WTC11 (cell line): ENCODE data around the gene NUPR1. TPM values are rescaled to one million over a fixed set of nuclear protein-coding genes. Genes with fewer than 3 reads are reported as not detected.

Experiments used
- ATAC-seq: fragments of 200-7000 bp; cut with Tn5 transposase; 2 replicates; pipeline ENCODE4 v1.10.0; 2021; ENCODE audit warnings: mild to moderate bottlenecking, moderate library complexity
- CTCF ChIA-PET: fragments of 300-600 bp; sonication (Branson Sonifier 250); formaldehyde crosslinking; loops from one replicate; lab custom pipeline; 2021; ENCODE audit warnings: antibody characterized with exemption; lab: Charles Lee
- POLR2A ChIA-PET: fragments of 350-600 bp; sonication (Branson Sonifier 250); formaldehyde crosslinking; loops from one replicate; lab custom pipeline; 2021; ENCODE audit warnings: antibody characterized with exemption; lab: Charles Lee
- DNase-seq: peaks from one replicate; pipeline ENCODE4 v3.0.0; 2021; ENCODE audit warnings: low spot score
- H3K27ac Mint-ChIP-seq: 2 replicates; pipeline ENCODE4 v1.8.0; 2021; ENCODE audit warnings: mixed read lengths
- H3K27me3 Mint-ChIP-seq: 2 replicates; pipeline ENCODE4 v1.8.0; 2021; ENCODE audit warnings: low read depth, mild to moderate bottlenecking, moderate library complexity, mixed read lengths
- H3K36me3 Mint-ChIP-seq: 2 replicates; pipeline ENCODE4 v1.8.0; 2021; ENCODE audit warnings: mixed read lengths
- H3K4me1 Mint-ChIP-seq: 2 replicates; pipeline ENCODE4 v1.8.0; 2022; ENCODE audit warnings: mixed read lengths
- H3K4me3 Mint-ChIP-seq: 2 replicates; pipeline ENCODE4 v1.8.0; 2021; ENCODE audit warnings: mild to moderate bottlenecking, moderate library complexity, mixed read lengths
- H3K9me3 Mint-ChIP-seq: 2 replicates; pipeline ENCODE4 v1.8.0; 2021; ENCODE audit warnings: mixed read lengths
- AR ChIP-seq: fragments of 250-450 bp; sonication (Bioruptor Pico); IDR thresholded peaks from 2 replicates; pipeline ENCODE4 v1.9.0; 2021; ENCODE audit warnings: mild to moderate bottlenecking
- CREB1 ChIP-seq: sonication (generic); formaldehyde crosslinking; IDR thresholded peaks from 2 replicates; pipeline ENCODE4 v1.8.0; 2023; ENCODE audit warnings: mild to moderate bottlenecking, missing genetic modification reagents
- CREM ChIP-seq: sonication (generic); formaldehyde crosslinking; IDR thresholded peaks from 2 replicates; pipeline ENCODE4 v1.8.1; 2022; ENCODE audit warnings: mild to moderate bottlenecking, missing genetic modification reagents, moderate library complexity
- ELF4 ChIP-seq: sonication (generic); formaldehyde crosslinking; IDR thresholded peaks from 2 replicates; pipeline ENCODE4 v1.8.1; 2022; ENCODE audit warnings: low read depth, mild to moderate bottlenecking, moderate library complexity, missing genetic modification reagents
- ERG ChIP-seq: fragments of 250-450 bp; sonication (Bioruptor Pico); IDR thresholded peaks from 2 replicates; pipeline ENCODE4 v1.8.0; 2021; ENCODE audit warnings: mild to moderate bottlenecking
- ESRRA ChIP-seq: sonication (generic); formaldehyde crosslinking; IDR thresholded peaks from 2 replicates; pipeline ENCODE4 v1.8.1; 2022; ENCODE audit warnings: mild to moderate bottlenecking, missing genetic modification reagents, borderline replicate concordance
- ETV6 ChIP-seq: sonication (generic); formaldehyde crosslinking; IDR thresholded peaks from 2 replicates; pipeline ENCODE4 v1.8.1; 2022; ENCODE audit warnings: mild to moderate bottlenecking, missing genetic modification reagents
- FOXK1 ChIP-seq: sonication (generic); formaldehyde crosslinking; IDR thresholded peaks from 2 replicates; pipeline ENCODE4 v1.8.0; 2022; ENCODE audit warnings: mild to moderate bottlenecking, moderate library complexity, missing genetic modification reagents
- FOXP1 ChIP-seq: sonication (generic); formaldehyde crosslinking; IDR thresholded peaks from 2 replicates; pipeline ENCODE4 v1.8.0; 2022; ENCODE audit warnings: missing genetic modification reagents, mild to moderate bottlenecking, moderate library complexity, borderline replicate concordance
- GRHL2 ChIP-seq: fragments of 250-450 bp; sonication (Bioruptor Pico); IDR thresholded peaks from 2 replicates; pipeline ENCODE4 v1.8.0; 2022; ENCODE audit warnings: mild to moderate bottlenecking, moderate library complexity; ENCODE audit not compliant: insufficient replicate concordance, severe bottlenecking
- GTF2I ChIP-seq: fragments of 250-450 bp; sonication (Bioruptor Pico); conservative IDR thresholded peaks from 2 replicates; pipeline ENCODE4 v1.4.0; 2021; ENCODE audit warnings: mild to moderate bottlenecking
- IRF1 ChIP-seq: sonication (generic); formaldehyde crosslinking; IDR thresholded peaks from 2 replicates; pipeline ENCODE4 v1.8.0; 2023; ENCODE audit warnings: missing genetic modification reagents
- JUN ChIP-seq: sonication (generic); formaldehyde crosslinking; IDR thresholded peaks from 2 replicates; pipeline ENCODE4 v1.8.0; 2023; ENCODE audit warnings: mild to moderate bottlenecking, missing genetic modification reagents
- KAT7 ChIP-seq: sonication (generic); formaldehyde crosslinking; IDR thresholded peaks from 2 replicates; pipeline ENCODE4 v1.8.1; 2023; ENCODE audit warnings: missing genetic modification reagents, mild to moderate bottlenecking, borderline replicate concordance
- MLX ChIP-seq: sonication (generic); formaldehyde crosslinking; IDR thresholded peaks from 2 replicates; pipeline ENCODE4 v1.8.1; 2023; ENCODE audit warnings: mild to moderate bottlenecking, missing genetic modification reagents, moderate library complexity
- MXD4 ChIP-seq: fragments of 250-450 bp; sonication (Bioruptor Pico); IDR thresholded peaks from 2 replicates; pipeline ENCODE4 v1.8.0; 2021; ENCODE audit warnings: mild to moderate bottlenecking, moderate library complexity, borderline replicate concordance
- NR2C2 ChIP-seq: sonication (generic); formaldehyde crosslinking; IDR thresholded peaks from 2 replicates; pipeline ENCODE4 v1.8.0; 2022; ENCODE audit warnings: mild to moderate bottlenecking, missing genetic modification reagents
- NR3C1 ChIP-seq: sonication (generic); formaldehyde crosslinking; conservative IDR thresholded peaks from 2 replicates; pipeline ENCODE4 v1.8.1; 2023; ENCODE audit warnings: low read depth, mild to moderate bottlenecking, missing genetic modification reagents
- OVOL2 ChIP-seq: fragments of 250-450 bp; sonication (Bioruptor Pico); IDR thresholded peaks from 2 replicates; pipeline ENCODE4 v1.9.0; 2021; ENCODE audit warnings: mild to moderate bottlenecking, borderline replicate concordance
- PRRX2 ChIP-seq: fragments of 250-450 bp; sonication (Bioruptor Pico); IDR thresholded peaks from 2 replicates; pipeline ENCODE4 v1.8.0; 2021; ENCODE audit warnings: mild to moderate bottlenecking
- RORB ChIP-seq: fragments of 250-450 bp; sonication (Bioruptor Pico); IDR thresholded peaks from 2 replicates; pipeline ENCODE4 v1.9.0; 2021; ENCODE audit warnings: mild to moderate bottlenecking
- SMAD4 ChIP-seq: sonication (generic); formaldehyde crosslinking; IDR thresholded peaks from 2 replicates; pipeline ENCODE4 v1.8.0; 2022; ENCODE audit warnings: mild to moderate bottlenecking, missing genetic modification reagents
- TCF7 ChIP-seq: sonication (generic); formaldehyde crosslinking; IDR thresholded peaks from 2 replicates; pipeline ENCODE4 v1.8.0; 2022; ENCODE audit warnings: mild to moderate bottlenecking, low read depth, missing genetic modification reagents, moderate library complexity
- TP53 ChIP-seq: sonication (generic); formaldehyde crosslinking; IDR thresholded peaks from 2 replicates; pipeline ENCODE4 v1.8.1; 2023; ENCODE audit warnings: mild to moderate bottlenecking, missing genetic modification reagents
- USF2 ChIP-seq: sonication (generic); formaldehyde crosslinking; IDR thresholded peaks from 2 replicates; pipeline ENCODE4 v1.8.1; 2023; ENCODE audit warnings: mild to moderate bottlenecking, missing genetic modification reagents, moderate library complexity
- ZBTB21 ChIP-seq: sonication (generic); formaldehyde crosslinking; IDR thresholded peaks from 2 replicates; pipeline ENCODE4 v1.8.1; 2023; ENCODE audit warnings: mild to moderate bottlenecking, missing genetic modification reagents, borderline replicate concordance
- ZMAT4 ChIP-seq: fragments of 250-450 bp; sonication (Bioruptor Pico); IDR thresholded peaks from 2 replicates; pipeline ENCODE4 v1.9.0; 2021; ENCODE audit warnings: mild to moderate bottlenecking
- ZNF423 ChIP-seq: fragments of 250-450 bp; sonication (Bioruptor Pico); IDR thresholded peaks from 2 replicates; pipeline ENCODE4 v2.1.2; 2022; ENCODE audit warnings: mild to moderate bottlenecking, moderate library complexity
- ZNF671 ChIP-seq: fragments of 250-450 bp; sonication (Bioruptor Pico); IDR thresholded peaks from 2 replicates; pipeline ENCODE4 v1.8.0; 2021; ENCODE audit warnings: mild to moderate bottlenecking
- total RNA-seq: library from RNA; stranded (reverse); gene quantifications from 3 replicates; pipeline ENCODE4 v1.2.3, GENCODE V29; 2021

The NUPR1 gene
- total RNA-seq, 1 experiment from 2014 or later: 0.33 TPM

- POLR2A ChIA-PET: interaction anchor here (0.7 kb wide), 1 partner anchor 10 kb away, joined by 3 read pairs; the partner anchor contains the start of gene NUPR1
- no peak for DNase-seq
Measured at GRCh38 chr16:28549301-28549899, 10.6 kb upstream of the NUPR1 start.

GRCh38 chr16:28548306-28548802 lies 9.6 kb upstream of the NUPR1 start:
- H3K27ac Mint-ChIP-seq: no peak overlapping the region
- POLR2A ChIA-PET: no interaction called here
- H3K4me1 Mint-ChIP-seq: no peaks in the 10 kb centered on the region
- no peak overlapping the region for H3K4me3 Mint-ChIP-seq
- H3K27me3 Mint-ChIP-seq: no peaks in the 10 kb centered on the region; the same call in 1 of the 2 replicates
- CTCF ChIA-PET: interaction anchor here (0.9 kb wide), 1 partner anchor 56 kb away, joined by 3 read pairs; the partner anchor contains the start of gene CLN3
- TF ChIP-seq ERG (CRISPR knock-in tag) (no peak), JUN (CRISPR knock-in tag) (no peak), NR2C2 (no peak), ESRRA (no peak), GRHL2 (CRISPR knock-in tag) (no peak), FOXP1 (no peak), ZMAT4 (CRISPR knock-in tag) (no peak), CREB1 (CRISPR knock-in tag) (no peak), PRRX2 (no peak), TCF7 (no peak), KAT7 (CRISPR knock-in tag) (no peak), ZNF423 (no peak), MXD4 (no peak), CREM (CRISPR knock-in tag) (no peak), IRF1 (CRISPR knock-in tag) (no peak)
- H3K9me3 Mint-ChIP-seq: no peaks in the 10 kb centered on the region
- H3K36me3 Mint-ChIP-seq: no peaks in the 10 kb centered on the region
- DNase-seq: no peak
- ATAC-seq: no peak

More at GRCh38 chr16:28549301-28549899, 10.6 kb upstream of the NUPR1 start:
- ATAC-seq: no peak
- H3K4me1 Mint-ChIP-seq: no peaks in the 10 kb centered on the region
- no peak overlapping the region for H3K27ac Mint-ChIP-seq
- H3K36me3 Mint-ChIP-seq: no peaks in the 10 kb centered on the region
- CTCF ChIA-PET: interaction anchor here (0.6 to 1.0 kb wide), 3 partner anchors 41 to 67 kb away, joined by 3 to 4 read pairs (median 3); no protein-coding TSS in a partner anchor
- H3K4me3 Mint-ChIP-seq: no peak overlapping the region
- no peak for TF ChIP-seq CREM (CRISPR knock-in tag)
- no peaks in the 10 kb centered on the region for H3K9me3 Mint-ChIP-seq
- no peaks in the 10 kb centered on the region; the same call in 1 of the 2 replicates for H3K27me3 Mint-ChIP-seq

- no peak for TF ChIP-seq FOXK1 (CRISPR knock-in tag)
- TF ChIP-seq USF2 (CRISPR knock-in tag): no peak
- TF ChIP-seq ZBTB21 (CRISPR knock-in tag): no peak
- no peak for TF ChIP-seq TP53 (CRISPR knock-in tag)
- TF ChIP-seq SMAD4 (CRISPR knock-in tag): no peak
- TF ChIP-seq ZNF671 (CRISPR knock-in tag): no peak
- no peak for TF ChIP-seq GTF2I
- TF ChIP-seq ETV6 (CRISPR knock-in tag): no peak
- no peak for TF ChIP-seq ELF4 (CRISPR knock-in tag)
- no peak for TF ChIP-seq RORB (CRISPR knock-in tag)
- no peak for TF ChIP-seq NR3C1 (CRISPR knock-in tag)
- TF ChIP-seq OVOL2: no peak
- TF ChIP-seq AR: no peak
- no peak for TF ChIP-seq FOXP1
- TF ChIP-seq MLX (CRISPR knock-in tag): no peak
- DNase-seq (no peak), ATAC-seq (no peak)
- H3K4me1 Mint-ChIP-seq: no peaks in the 10 kb centered on the region
- H3K27me3 Mint-ChIP-seq: no peaks in the 10 kb centered on the region
- ChIA-PET CTCF (no interaction called here), POLR2A (no interaction called here)
- no peaks in the 10 kb centered on the region for H3K36me3 Mint-ChIP-seq
- no peaks in the 10 kb centered on the region for H3K9me3 Mint-ChIP-seq
- H3K4me3 Mint-ChIP-seq: no peak overlapping the region
- H3K27ac Mint-ChIP-seq: no peak overlapping the region
Measured at GRCh38 chr16:28546626-28547025, 7.9 kb upstream of the NUPR1 start.
